22Rv1 (cell line): ENCODE measurements around the gene MT2A.
A peak's percentile ranks its signal among the peaks of the same experiment; 100 is the strongest.

Experiments used
- H3K27ac ChIP-seq: fragments of 450-650 bp; 2 replicates; pipeline ENCODE4 v1.5.1; 2017
- ZFX ChIP-seq: fragments of 450-650 bp; IDR thresholded peaks from 2 replicates; pipeline ENCODE4 v1.6.1; 2017; ENCODE audit warnings: antibody characterized with exemption, borderline replicate concordance
- TF ChIP-seq, protein P1 (sequence below): fragments of 450-650 bp; IDR thresholded peaks from 2 replicates; pipeline ENCODE4 v1.5.1; 2017; ENCODE audit warnings: mild to moderate bottlenecking

Gene MT2A

DNA sequence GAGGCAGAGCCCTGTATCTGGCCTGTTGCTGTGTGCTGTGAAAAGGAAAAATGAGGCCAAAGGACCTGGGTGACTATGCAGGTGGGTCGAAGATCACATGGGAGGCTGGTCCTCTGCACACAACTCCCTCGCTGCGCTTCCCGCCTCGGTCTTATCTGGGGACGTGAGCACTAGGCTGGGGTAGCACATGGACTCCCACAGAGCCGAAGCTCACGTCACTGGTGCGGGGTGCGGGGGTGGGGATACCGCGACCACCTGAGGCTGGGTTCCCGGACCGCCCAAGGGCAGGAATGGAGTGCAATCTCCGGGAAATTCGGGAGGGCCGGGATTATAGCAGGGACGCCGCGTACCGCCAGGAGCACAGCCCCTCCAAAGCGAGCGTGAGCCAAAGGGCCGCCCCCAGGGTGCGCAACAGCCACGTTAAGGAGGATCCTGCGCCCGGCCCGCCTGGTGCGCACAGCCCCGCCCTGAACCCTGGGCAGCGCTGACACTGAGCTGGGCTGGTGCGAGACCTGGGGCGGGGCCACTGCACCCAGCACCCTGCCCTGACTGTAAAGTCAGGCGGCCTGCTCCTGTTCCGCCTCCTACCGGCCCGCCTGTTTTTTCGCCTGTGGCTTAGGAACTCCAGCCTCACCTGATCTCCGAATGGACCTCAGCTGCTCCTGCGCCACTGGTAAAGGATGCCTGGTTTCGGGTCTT is 34.8 kb downstream of the MT2A start:
- H3K27ac ChIP-seq: no peak overlapping the region
- TF ChIP-seq, protein P1, sequence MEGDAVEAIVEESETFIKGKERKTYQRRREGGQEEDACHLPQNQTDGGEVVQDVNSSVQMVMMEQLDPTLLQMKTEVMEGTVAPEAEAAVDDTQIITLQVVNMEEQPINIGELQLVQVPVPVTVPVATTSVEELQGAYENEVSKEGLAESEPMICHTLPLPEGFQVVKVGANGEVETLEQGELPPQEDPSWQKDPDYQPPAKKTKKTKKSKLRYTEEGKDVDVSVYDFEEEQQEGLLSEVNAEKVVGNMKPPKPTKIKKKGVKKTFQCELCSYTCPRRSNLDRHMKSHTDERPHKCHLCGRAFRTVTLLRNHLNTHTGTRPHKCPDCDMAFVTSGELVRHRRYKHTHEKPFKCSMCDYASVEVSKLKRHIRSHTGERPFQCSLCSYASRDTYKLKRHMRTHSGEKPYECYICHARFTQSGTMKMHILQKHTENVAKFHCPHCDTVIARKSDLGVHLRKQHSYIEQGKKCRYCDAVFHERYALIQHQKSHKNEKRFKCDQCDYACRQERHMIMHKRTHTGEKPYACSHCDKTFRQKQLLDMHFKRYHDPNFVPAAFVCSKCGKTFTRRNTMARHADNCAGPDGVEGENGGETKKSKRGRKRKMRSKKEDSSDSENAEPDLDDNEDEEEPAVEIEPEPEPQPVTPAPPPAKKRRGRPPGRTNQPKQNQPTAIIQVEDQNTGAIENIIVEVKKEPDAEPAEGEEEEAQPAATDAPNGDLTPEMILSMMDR: peak; percentile 80
- no peak for TF ChIP-seq ZFX

DNA sequence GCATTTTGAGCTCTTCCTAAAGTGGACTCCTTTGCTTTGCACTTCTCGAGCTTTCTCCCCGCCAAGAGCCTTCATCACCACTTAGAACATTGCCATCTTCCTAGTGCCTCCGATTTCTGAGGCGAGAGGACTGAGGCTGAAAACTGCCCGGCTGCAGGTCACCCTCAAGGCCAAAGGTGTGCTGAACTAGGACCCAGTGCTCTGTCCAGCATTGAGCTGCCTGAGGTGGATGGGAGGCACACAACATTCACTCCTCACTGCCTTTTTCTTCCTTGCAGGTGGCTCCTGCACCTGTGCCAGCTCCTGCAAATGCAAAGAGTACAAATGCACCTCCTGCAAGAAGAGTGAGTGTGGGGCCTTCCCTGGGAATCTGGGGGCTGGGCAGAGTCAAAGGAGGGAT is 35.4 kb downstream of the MT2A start:
- no peak for TF ChIP-seq ZFX
- TF ChIP-seq, protein P1: peak; percentile 36; the same call in 1 of the 2 replicates
- H3K27ac ChIP-seq: no peak overlapping the region

DNA sequence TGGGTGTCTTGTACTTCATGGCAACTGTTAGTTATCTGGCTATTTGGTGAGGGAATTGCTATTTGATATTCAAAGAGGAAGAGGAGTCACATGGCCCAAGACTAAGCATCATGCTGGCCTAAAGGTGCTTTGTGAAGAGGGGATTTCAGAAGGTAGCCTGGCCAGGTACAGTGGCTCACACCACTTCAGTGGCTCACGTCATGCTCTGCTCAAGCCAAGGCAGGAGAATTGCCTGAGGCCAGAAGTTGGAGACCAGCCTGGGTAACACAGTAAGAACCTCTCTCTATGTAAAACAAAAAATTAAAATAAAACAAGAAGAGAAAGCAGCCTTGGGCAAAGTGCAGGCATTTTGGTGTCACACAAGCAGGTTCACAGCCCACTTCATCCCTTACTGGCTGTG is 36.9 kb downstream of the MT2A start:
- TF ChIP-seq ZFX: no peak
- TF ChIP-seq, protein P1: no peak
- no peak overlapping the region for H3K27ac ChIP-seq

DNA sequence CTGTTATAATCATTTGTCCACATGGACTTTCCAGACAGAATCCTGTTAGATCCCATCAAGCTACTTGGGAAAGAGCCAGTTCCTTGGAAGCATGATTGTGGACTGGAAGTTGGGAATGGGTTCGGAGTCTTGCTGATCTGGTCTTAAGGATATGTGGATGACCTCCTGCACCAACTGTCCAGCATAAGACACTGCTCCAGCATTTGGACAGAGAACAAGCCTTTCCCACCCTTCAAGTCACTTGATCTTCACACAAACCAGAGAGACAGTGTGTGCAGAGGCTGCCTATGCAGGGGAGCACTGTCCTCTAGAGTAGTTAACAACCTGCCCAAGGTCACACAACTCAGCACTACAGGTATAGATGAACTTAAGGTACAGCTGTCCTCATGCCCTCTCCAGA is 37.5 kb downstream of the MT2A start:
- H3K27ac ChIP-seq: no peak overlapping the region
- TF ChIP-seq ZFX: no peak
- TF ChIP-seq, protein P1: no peak

DNA sequence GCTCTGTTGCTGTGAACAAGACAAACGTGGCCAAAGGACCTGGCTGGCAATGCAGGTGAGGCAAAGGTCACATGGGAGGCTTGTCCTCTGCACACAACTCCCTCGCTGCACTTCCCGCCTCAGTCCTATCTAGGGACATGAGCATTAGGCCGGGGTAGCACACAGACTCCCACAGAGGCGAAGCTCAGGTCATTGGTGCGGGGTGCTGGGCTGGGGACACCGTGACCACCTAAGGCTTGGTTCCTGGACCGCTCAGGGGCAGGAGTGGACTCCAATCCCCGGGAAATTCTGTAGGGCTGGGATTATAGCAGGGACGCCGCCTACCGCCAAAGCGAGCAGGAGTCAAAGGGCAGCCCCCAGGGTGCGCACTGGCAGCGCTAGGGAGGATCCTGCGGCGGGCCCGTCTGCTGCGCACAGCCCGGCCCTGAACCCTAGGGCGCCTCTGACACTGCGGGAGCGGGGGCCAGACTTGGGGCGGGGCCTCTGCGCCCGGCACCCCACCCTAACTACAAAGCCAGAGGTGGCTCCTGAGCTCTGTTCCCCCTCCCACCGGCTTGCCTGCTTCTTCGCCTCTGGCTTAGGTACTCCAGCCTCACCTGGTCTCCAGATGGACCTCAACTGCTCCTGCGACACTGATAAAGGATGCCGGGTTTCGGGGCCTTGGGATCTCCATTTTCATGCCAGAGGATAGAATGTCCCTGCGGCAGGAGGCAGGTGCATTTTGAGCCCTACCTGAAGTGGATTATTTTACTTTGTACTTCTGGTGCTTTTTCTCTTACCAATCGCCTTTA is 39.5 kb downstream of the MT2A start:
- no peak for TF ChIP-seq ZFX
- TF ChIP-seq, protein P1: no peak
- H3K27ac ChIP-seq: no peak overlapping the region

DNA sequence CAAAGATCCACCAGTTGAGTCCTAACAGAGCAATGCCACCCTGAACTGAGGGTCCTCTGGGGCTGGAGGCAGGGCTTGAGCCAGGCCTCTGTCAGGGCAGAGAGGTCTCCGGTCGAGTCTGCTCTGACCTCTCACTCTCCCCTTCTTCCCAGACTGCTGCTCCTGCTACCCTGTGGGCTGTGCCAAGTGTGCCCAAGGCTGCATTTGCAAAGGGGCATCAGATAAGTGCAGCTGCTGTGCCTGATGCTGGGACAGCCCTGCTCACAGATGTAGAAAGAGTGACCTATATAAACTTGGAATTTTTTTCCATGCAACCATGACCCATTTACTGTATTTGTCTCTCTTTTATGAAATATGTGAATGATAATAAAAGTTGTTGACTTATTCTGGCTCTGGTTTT is 40.9 kb downstream of the MT2A start:
- TF ChIP-seq, protein P1: no peak
- TF ChIP-seq ZFX: no peak

DNA sequence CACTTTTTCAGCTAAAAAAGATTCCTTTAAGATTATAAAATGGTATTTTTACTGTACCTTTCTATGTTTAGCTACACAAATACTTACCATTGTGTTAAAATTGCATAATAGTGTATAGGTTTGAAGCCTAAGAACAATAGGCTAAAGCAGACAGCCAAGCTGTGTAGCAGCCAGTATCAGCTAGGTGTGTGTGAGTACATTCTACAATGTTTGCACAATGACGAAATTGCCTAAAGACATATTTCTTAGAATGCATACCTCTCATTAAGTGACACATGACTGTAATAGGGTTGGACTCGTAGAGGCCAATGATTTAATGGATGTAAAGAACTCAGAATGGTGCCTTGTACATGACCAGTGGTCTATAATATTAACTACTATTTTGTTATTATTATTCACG is 41.4 kb downstream of the MT2A start:
- no peak overlapping the region for H3K27ac ChIP-seq
- no peak for TF ChIP-seq ZFX
- TF ChIP-seq, protein P1: no peak

More for the DNA sequence above, 40.9 kb downstream of the MT2A start:
- no peak overlapping the region for H3K27ac ChIP-seq
